Measurements from ENCODE around the gene SLC66A2.
"Not testable (repeated sequence)": the region's sequence is repeated elsewhere in the genome, so short reads cannot be mapped to it uniquely, and the experiment has no call there.

SLC66A2 gene

GRCh38 chr18:79900610-79901570 lies 50.6 kb downstream of the SLC66A2 start:
- DNase-seq, result no peak

- no peak for DNase-seq
Observed at GRCh38 chr18:79899609-79900445, 51.6 kb downstream of the SLC66A2 start.

- no peak for DNase-seq
Observed at GRCh38 chr18:79898952-79899608, 52.4 kb downstream of the SLC66A2 start.

GRCh38 chr18:79897940-79898625 lies 53.4 kb downstream of the SLC66A2 start:
- no peak for DNase-seq

GRCh38 chr18:79896738-79897137 lies 54.7 kb downstream of the SLC66A2 start:
- DNase-seq, result no peak

GRCh38 chr18:79890674-79891073 lies 60.8 kb downstream of the SLC66A2 start:
- no peak for DNase-seq

- no peak for DNase-seq
Observed at GRCh38 chr18:79889569-79889968, 61.9 kb downstream of the SLC66A2 start.

GRCh38 chr18:79888016-79888415 lies 63.4 kb downstream of the SLC66A2 start:
- DNase-seq, result no peak

GRCh38 chr18:79887181-79888000 lies 64.1 kb downstream of the SLC66A2 start:
- DNase-seq, result no peak

- no peak for DNase-seq
Observed at GRCh38 chr18:79884963-79885728, 66.3 kb downstream of the SLC66A2 start.

- DNase-seq, result no peak
Observed at GRCh38 chr18:79884294-79884962, 67.0 kb downstream of the SLC66A2 start.

- DNase-seq, result no peak
Observed at GRCh38 chr18:79883461-79884293, 67.8 kb downstream of the SLC66A2 start.

GRCh38 chr18:79882522-79883241 lies 68.8 kb downstream of the SLC66A2 start:
- DNase-seq, result no peak

GRCh38 chr18:79881695-79882094 lies 69.8 kb downstream of the SLC66A2 start:
- no peak for DNase-seq

- no peak for DNase-seq
Observed at GRCh38 chr18:79879566-79879965, 71.9 kb downstream of the SLC66A2 start.

- DNase-seq, result no peak
Observed at GRCh38 chr18:79878741-79879378, 72.6 kb downstream of the SLC66A2 start.

GRCh38 chr18:79878246-79878645 lies 73.2 kb downstream of the SLC66A2 start:
- not testable (repeated sequence) for DNase-seq

Data from femur (tissue), 1 donor.